ENCODE data around the gene ENTPD7.

ENTPD7 gene

GRCh38 chr10:99748823-99749451 is 89.6 kb downstream of the ENTPD7 start:
- H2AFZ ChIP-seq (ENCODE audit: low read length): no peak overlapping the region
- no peaks in the 10 kb centered on the region for H3K4me1 ChIP-seq (ENCODE audit: low read length)
- DNase-seq: no peak
- H3K4me3 ChIP-seq (ENCODE audit: low read length): no peak overlapping the region
- no peak overlapping the region for H3K27ac ChIP-seq (ENCODE audit: low read length)
- no peak overlapping the region for H3K4me2 ChIP-seq (ENCODE audit: low read depth, low read length)
- 0 out of 2 replicates have a peak, but pooled peaks cover 7% of the 10 kb centered on the region for H3K79me2 ChIP-seq (ENCODE audit: low read length)
- no peaks in the 10 kb centered on the region for H4K20me1 ChIP-seq (ENCODE audit: insufficient read depth, low read length)
- H3K9me3 ChIP-seq (replicated peaks; ENCODE audit: insufficient read depth, low read length): no peaks in the 10 kb centered on the region
- peaks cover 9% of the 10 kb centered on the region for H3K36me3 ChIP-seq (replicated peaks; ENCODE audit: insufficient read depth, low read length)
- no peaks in the 10 kb centered on the region for H3K27me3 ChIP-seq (replicated peaks; ENCODE audit: insufficient read depth, low read length)
- TF ChIP-seq EZH2 (optimal IDR thresholded peaks at IDR 0.05; ENCODE audit: low read depth, low read length): no peak
- TF ChIP-seq EZH2phosphoT487 (IDR thresholded peaks at IDR 0.05; ENCODE audit: low read length): no peak
- no peak for TF ChIP-seq CTCF (IDR thresholded peaks at IDR 0.05; ENCODE audit: low read length)
- no peak overlapping the region for H3K9ac ChIP-seq (ENCODE audit: low read length)
- H3K9me2 ChIP-seq (replicated peaks; ENCODE audit: insufficient read depth, low read length): no peaks in the 10 kb centered on the region
- H3F3A ChIP-seq (ENCODE audit: insufficient read depth, low read length): no peaks in the 10 kb centered on the region; the same call in 1 of the 2 replicates

- DNase-seq: no peak
- 0 out of 2 replicates have a peak, but pooled peaks cover 7% of the 10 kb centered on the region for H3K79me2 ChIP-seq (ENCODE audit: low read length)
- H3K9me2 ChIP-seq (replicated peaks; ENCODE audit: insufficient read depth, low read length): no peaks in the 10 kb centered on the region
- TF ChIP-seq EZH2 (optimal IDR thresholded peaks at IDR 0.05; ENCODE audit: low read depth, low read length) (no peak), CTCF (IDR thresholded peaks at IDR 0.05; ENCODE audit: low read length) (no peak), EZH2phosphoT487 (IDR thresholded peaks at IDR 0.05; ENCODE audit: low read length) (no peak)
- H3K4me2 ChIP-seq (ENCODE audit: low read depth, low read length): no peak overlapping the region
- H2AFZ ChIP-seq (ENCODE audit: low read length): no peak overlapping the region
- H3K27me3 ChIP-seq (replicated peaks; ENCODE audit: insufficient read depth, low read length): no peaks in the 10 kb centered on the region
- peaks cover 15% of the 10 kb centered on the region for H3K36me3 ChIP-seq (replicated peaks; ENCODE audit: insufficient read depth, low read length)
- H3F3A ChIP-seq (ENCODE audit: insufficient read depth, low read length): no peaks in the 10 kb centered on the region; the same call in 1 of the 2 replicates
- H3K27ac ChIP-seq (ENCODE audit: low read length): no peak overlapping the region
- no peak overlapping the region for H3K4me3 ChIP-seq (ENCODE audit: low read length)
- no peaks in the 10 kb centered on the region for H3K4me1 ChIP-seq (ENCODE audit: low read length)
- no peaks in the 10 kb centered on the region for H3K9me3 ChIP-seq (replicated peaks; ENCODE audit: insufficient read depth, low read length)
- H3K9ac ChIP-seq (ENCODE audit: low read length): no peak overlapping the region
- no peaks in the 10 kb centered on the region for H4K20me1 ChIP-seq (ENCODE audit: insufficient read depth, low read length)
Observed at GRCh38 chr10:99750641-99751040, 91.3 kb downstream of the ENTPD7 start.

- H3K9me3 ChIP-seq (replicated peaks; ENCODE audit: insufficient read depth, low read length): no peaks in the 10 kb centered on the region
- no peak overlapping the region for H2AFZ ChIP-seq (ENCODE audit: low read length)
- no peak overlapping the region for H3K27ac ChIP-seq (ENCODE audit: low read length)
- no peaks in the 10 kb centered on the region for H3K9me2 ChIP-seq (replicated peaks; ENCODE audit: insufficient read depth, low read length)
- H3K4me3 ChIP-seq (ENCODE audit: low read length): no peak overlapping the region
- H3K36me3 ChIP-seq (replicated peaks; ENCODE audit: insufficient read depth, low read length): peaks cover 10% of the 10 kb centered on the region; the same call in 1 of the 2 replicates
- no peak overlapping the region for H3K4me2 ChIP-seq (ENCODE audit: low read depth, low read length)
- H3K27me3 ChIP-seq (replicated peaks; ENCODE audit: insufficient read depth, low read length): no peaks in the 10 kb centered on the region
- no peaks in the 10 kb centered on the region for H3F3A ChIP-seq (ENCODE audit: insufficient read depth, low read length)
- H4K20me1 ChIP-seq (ENCODE audit: insufficient read depth, low read length): no peaks in the 10 kb centered on the region
- H3K4me1 ChIP-seq (ENCODE audit: low read length): no peaks in the 10 kb centered on the region
- TF ChIP-seq CTCF (IDR thresholded peaks at IDR 0.05; ENCODE audit: low read length) (no peak), EZH2 (optimal IDR thresholded peaks at IDR 0.05; ENCODE audit: low read depth, low read length) (no peak), EZH2phosphoT487 (IDR thresholded peaks at IDR 0.05; ENCODE audit: low read length) (no peak)
- no peaks in the 10 kb centered on the region for H3K79me2 ChIP-seq (ENCODE audit: low read length)
- no peak for DNase-seq
- H3K9ac ChIP-seq (ENCODE audit: low read length): no peak overlapping the region
Observed at GRCh38 chr10:99754670-99755069, 95.4 kb downstream of the ENTPD7 start.
